ENCODE measurements around the gene ERI2.

- no peak for TF ChIP-seq POLR2A (IDR thresholded peaks at IDR 0.05)
- TF ChIP-seq, protein P1, sequence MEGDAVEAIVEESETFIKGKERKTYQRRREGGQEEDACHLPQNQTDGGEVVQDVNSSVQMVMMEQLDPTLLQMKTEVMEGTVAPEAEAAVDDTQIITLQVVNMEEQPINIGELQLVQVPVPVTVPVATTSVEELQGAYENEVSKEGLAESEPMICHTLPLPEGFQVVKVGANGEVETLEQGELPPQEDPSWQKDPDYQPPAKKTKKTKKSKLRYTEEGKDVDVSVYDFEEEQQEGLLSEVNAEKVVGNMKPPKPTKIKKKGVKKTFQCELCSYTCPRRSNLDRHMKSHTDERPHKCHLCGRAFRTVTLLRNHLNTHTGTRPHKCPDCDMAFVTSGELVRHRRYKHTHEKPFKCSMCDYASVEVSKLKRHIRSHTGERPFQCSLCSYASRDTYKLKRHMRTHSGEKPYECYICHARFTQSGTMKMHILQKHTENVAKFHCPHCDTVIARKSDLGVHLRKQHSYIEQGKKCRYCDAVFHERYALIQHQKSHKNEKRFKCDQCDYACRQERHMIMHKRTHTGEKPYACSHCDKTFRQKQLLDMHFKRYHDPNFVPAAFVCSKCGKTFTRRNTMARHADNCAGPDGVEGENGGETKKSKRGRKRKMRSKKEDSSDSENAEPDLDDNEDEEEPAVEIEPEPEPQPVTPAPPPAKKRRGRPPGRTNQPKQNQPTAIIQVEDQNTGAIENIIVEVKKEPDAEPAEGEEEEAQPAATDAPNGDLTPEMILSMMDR (IDR thresholded peaks at IDR 0.05) = no peak
Observed at GRCh38 chr16:20755238-20755637, 51.0 kb downstream of the ERI2 start.

All from heart left ventricle (tissue), 13 donors.